ENCODE results near the gene UBA7.

UBA7 gene

GRCh38 chr3:49813497-49814174 is at the start of gene UBA7:
Gene UBA7, minus strand, starts transcription at chr3:49813953. Its CDS starts 166 bp downstream, at chr3:49813787.
- TF ChIP-seq CTCF (IDR thresholded peaks at IDR 0.05) = no peak

- TF ChIP-seq CTCF (IDR thresholded peaks at IDR 0.05) = no peak
Observed at GRCh38 chr3:49859576-49860305, 46.0 kb upstream of the UBA7 start.

GRCh38 chr3:49856181-49857005 is 42.6 kb upstream of the UBA7 start, which contains the start of gene TRAIP:
Gene TRAIP, minus strand, starts transcription at chr3:49856564. Its CDS starts 111 bp downstream, at chr3:49856453.
- TF ChIP-seq CTCF (IDR thresholded peaks at IDR 0.05) = no peak

GRCh38 chr3:49855662-49856061 is 41.9 kb upstream of the UBA7 start:
- TF ChIP-seq CTCF (IDR thresholded peaks at IDR 0.05) = no peak

- TF ChIP-seq CTCF (IDR thresholded peaks at IDR 0.05) = no peak
Observed at GRCh38 chr3:49845694-49846093, 31.9 kb upstream of the UBA7 start.

- TF ChIP-seq CTCF (IDR thresholded peaks at IDR 0.05) = no peak
Observed at GRCh38 chr3:49844464-49845183, 30.9 kb upstream of the UBA7 start.

All from LNCAP (cell line).